HFF-Myc (cell line): ENCODE results near the gene WRAP73.

Source experiments
- DNase-seq: peaks from one replicate; pipeline ENCODE4 v3.0.0-alpha.2; 2011; ENCODE audit warnings: low read depth; ENCODE audit errors: extremely low read depth
- H3K4me3 ChIP-seq: replicated peaks from 2 replicates; pipeline ENCODE4 v1.5.1; 2011; ENCODE audit warnings: low read depth, mild to moderate bottlenecking, control low read depth, low read length
- TF ChIP-seq, protein P1 (sequence below): IDR thresholded peaks from 2 replicates; pipeline ENCODE4 v1.5.1; 2012; ENCODE audit warnings: mild to moderate bottlenecking, low read depth, low read length, control low read depth; ENCODE audit errors: missing control alignments

The WRAP73 gene, protein sequence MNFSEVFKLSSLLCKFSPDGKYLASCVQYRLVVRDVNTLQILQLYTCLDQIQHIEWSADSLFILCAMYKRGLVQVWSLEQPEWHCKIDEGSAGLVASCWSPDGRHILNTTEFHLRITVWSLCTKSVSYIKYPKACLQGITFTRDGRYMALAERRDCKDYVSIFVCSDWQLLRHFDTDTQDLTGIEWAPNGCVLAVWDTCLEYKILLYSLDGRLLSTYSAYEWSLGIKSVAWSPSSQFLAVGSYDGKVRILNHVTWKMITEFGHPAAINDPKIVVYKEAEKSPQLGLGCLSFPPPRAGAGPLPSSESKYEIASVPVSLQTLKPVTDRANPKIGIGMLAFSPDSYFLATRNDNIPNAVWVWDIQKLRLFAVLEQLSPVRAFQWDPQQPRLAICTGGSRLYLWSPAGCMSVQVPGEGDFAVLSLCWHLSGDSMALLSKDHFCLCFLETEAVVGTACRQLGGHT

DNA sequence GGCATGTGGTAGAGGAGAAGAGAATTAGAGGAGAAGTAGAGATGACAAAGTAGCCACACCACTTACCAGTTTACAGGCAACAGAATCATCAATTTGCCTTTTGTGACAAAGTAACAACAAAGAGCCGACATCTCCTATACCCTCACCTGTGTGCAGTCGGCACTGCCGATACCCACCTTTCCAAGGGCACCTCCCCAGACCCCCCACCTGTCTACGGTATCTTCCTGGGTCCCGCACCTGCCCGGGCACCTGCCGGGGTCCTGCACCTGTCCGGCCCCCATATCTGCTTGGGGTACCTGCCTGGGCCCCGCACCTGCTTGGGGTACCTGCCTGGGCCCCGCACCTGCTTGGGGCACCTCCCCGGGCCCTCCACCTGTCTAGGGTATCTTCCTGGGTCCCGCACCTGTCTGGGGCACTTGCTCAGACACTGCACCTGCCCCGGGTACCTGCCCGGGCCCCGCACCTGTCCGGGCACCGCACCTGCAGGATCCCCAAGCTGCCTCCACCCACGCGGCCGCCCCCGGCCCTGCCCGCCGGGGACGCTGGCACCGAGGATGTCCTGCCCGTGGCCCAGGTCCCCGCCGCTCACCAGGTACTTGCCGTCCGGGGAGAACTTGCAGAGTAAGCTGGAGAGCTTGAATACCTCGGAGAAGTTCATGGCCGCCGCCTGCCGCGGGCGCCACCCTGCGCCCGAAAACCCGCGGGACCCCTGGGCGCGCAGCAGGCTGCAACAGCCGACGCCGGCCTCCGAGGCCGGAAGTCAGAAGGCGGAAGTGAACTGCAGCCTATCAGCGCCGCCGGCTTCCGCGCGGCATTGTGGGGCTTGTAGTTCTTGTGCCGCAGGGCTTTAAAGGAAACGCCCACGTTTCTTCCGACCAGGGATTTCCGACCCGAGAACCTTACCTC, at the start of gene WRAP73:
Gene WRAP73, minus strand, starts transcription at position 762 of the 906 bp plus-strand sequence. Its CDS starts 104 bp downstream, at position 658.
- DNase-seq = peak; percentile 57
- H3K4me3 ChIP-seq = peak within 1 kb of the TSS; percentile 87
- TF ChIP-seq, protein P1, sequence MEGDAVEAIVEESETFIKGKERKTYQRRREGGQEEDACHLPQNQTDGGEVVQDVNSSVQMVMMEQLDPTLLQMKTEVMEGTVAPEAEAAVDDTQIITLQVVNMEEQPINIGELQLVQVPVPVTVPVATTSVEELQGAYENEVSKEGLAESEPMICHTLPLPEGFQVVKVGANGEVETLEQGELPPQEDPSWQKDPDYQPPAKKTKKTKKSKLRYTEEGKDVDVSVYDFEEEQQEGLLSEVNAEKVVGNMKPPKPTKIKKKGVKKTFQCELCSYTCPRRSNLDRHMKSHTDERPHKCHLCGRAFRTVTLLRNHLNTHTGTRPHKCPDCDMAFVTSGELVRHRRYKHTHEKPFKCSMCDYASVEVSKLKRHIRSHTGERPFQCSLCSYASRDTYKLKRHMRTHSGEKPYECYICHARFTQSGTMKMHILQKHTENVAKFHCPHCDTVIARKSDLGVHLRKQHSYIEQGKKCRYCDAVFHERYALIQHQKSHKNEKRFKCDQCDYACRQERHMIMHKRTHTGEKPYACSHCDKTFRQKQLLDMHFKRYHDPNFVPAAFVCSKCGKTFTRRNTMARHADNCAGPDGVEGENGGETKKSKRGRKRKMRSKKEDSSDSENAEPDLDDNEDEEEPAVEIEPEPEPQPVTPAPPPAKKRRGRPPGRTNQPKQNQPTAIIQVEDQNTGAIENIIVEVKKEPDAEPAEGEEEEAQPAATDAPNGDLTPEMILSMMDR = peak; percentile 22

DNA sequence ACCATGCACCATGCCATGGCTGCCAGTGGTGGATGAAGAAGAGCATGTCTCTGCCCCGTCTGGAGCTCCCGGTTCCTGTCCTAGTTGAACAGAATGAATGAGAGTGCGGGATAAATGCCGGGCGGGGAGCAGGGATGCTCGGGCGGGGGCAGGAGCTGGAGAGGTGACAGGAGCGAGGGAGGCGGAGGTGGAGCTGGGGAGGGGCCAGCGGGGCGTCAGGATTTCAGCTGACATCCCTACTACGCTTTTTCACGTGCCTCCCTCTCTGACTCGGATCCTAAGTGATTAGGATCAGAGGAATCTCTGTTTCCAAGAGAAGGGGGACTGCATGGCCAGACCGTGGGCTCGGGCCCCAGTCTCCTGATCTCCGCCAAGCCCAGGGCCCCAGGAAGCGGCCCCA, 49.7 kb upstream of the WRAP73 start:
- DNase-seq = no peak
- TF ChIP-seq, protein P1 = no peak
- H3K4me3 ChIP-seq = no peak overlapping the region

DNA sequence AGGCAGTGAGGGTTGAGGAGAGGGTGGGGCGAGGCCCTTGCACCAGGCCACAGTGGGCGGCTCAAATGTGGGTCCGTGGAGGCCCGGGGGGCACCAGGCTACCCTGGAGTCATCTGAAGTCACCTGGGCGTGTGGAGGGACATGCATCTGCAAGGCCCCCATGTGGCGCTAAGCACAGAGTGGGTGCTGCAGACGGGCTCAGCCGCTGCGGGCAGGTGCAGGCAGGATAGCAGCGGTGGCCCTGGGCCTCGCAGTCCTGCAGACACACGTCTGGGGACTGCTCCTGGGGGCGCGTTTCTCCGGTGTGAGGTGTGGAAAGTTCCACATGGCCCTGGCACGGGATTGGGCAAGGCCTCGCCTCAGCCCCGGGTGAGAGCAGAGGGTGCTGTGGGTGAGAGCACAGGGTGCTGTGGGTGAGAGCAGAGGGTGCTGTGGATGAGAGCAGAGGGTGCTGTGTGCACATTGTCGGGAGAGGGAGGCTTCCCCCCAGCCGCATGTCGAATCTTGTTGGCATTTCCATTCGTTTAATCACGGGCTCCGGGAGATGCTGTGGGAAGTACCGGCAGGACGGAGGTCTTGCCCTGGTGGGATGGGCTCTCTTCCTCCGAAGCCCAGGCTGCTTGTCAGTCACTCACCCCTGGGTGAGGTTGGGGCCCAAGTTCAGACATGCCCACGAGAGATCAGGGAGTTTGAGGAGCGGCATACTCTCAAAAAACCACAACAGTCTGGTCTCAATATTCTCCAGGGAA, 48.9 kb upstream of the WRAP73 start:
- no peak for DNase-seq
- H3K4me3 ChIP-seq = no peak overlapping the region
- TF ChIP-seq, protein P1 = no peak

DNA sequence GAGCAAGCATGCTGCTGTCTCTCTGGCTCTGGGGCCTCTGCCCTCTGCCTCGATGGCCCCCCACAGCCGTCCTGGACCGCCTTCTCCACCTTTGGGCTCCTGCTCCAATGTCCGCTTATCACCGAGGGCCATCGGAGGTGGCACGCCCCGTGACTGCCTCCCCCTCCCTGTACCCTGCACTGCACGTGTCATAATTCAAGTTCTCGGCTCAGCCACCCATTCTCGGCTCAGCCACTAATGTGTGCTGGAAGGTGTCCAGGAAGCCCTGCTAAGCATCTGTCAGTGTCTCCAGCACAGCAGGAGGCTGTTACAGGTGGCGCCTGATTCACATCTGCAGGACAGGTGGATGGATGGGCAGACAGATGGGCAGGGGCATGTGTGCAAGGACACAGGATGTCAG, 47.9 kb upstream of the WRAP73 start:
- TF ChIP-seq, protein P1 = no peak
- no peak overlapping the region for H3K4me3 ChIP-seq
- no peak for DNase-seq

DNA sequence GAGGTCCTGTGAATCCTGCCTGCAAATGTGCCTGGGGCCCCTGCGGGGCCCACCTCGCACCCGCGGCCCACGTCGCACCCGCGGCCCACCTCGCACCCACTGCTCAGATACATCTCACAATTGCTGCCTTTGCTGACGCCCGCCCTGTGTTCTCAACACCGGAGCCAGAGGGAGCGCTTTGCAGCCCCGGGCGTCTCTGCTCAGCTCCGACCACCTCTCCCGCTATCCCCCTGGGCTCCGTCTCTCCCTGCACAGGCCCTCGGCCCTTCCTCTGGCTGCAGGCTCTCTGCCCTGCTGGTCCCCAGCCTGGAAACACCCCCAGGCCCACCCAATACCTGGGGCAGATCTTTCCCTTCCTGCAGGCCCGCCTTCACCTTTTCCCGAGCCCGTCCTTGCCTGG, 47.2 kb upstream of the WRAP73 start:
- TF ChIP-seq, protein P1 = no peak
- no peak for DNase-seq

DNA sequence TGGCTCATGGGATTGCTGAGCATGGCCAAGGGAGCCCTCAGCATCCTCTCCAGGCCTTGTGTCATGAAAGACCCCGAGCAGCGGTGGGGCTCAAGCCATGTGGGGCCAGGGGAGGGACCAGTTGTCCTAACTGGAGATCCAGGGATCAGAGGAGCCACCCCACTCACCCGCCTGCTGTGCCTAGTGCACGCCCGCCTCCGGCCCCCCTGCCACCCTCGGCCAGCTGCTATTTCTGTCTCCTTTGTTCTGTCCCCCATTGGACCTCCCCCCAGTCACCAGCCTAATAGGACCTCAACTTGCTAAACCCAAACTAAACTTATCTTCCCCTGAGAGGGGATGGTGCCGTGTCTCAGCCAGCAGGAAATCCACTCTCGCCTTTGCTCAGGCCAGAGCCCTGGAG, 46.8 kb upstream of the WRAP73 start:
- DNase-seq = no peak
- TF ChIP-seq, protein P1 = no peak
- no peak overlapping the region for H3K4me3 ChIP-seq

More for the DNA sequence above, 47.2 kb upstream of the WRAP73 start:
- no peak overlapping the region for H3K4me3 ChIP-seq
